Measurements from ENCODE around the gene SRGAP1. TPM values are rescaled to one million over a fixed set of nuclear protein-coding genes. Genes with fewer than 3 reads are reported as not detected.

The SRGAP1 gene
- total RNA-seq, 1 donor from 2014 or later: 2.3 TPM

- no peaks in the 10 kb centered on the region for H3K27me3 ChIP-seq (ENCODE audit: low read depth)
- intact Hi-C loops (cut with micrococcal nuclease): no loop called here
- no peak for DNase-seq
- no peak overlapping the region for H3K27ac ChIP-seq (replicated peaks)
- H3K4me1 ChIP-seq: peaks cover 11% of the 10 kb centered on the region
- H3K9me3 ChIP-seq (replicated peaks): no peaks in the 10 kb centered on the region
- no peak overlapping the region for H3K4me3 ChIP-seq
- no peak for TF ChIP-seq CTCF (IDR thresholded peaks at IDR 0.05; ENCODE audit: borderline replicate concordance)
- H3K36me3 ChIP-seq: no peaks in the 10 kb centered on the region
Measured at GRCh38 chr12:64184216-64184615, 339.7 kb downstream of the SRGAP1 start.

- Histone ChIP-seq H3K4me1 (peaks cover 6% of the 10 kb centered on the region), H3K27me3 (ENCODE audit: low read depth) (no peaks in the 10 kb centered on the region), H3K4me3 (no peak overlapping the region), H3K9me3 (replicated peaks) (no peaks in the 10 kb centered on the region), H3K27ac (replicated peaks) (no peak overlapping the region), H3K36me3 (no peaks in the 10 kb centered on the region)
- TF ChIP-seq CTCF (IDR thresholded peaks at IDR 0.05; ENCODE audit: borderline replicate concordance): no peak
- no peak for DNase-seq
- intact Hi-C loops (cut with micrococcal nuclease): no loop called here
Measured at GRCh38 chr12:64186789-64187188, 342.3 kb downstream of the SRGAP1 start.

- peaks cover under 1% of the 10 kb centered on the region for H3K4me1 ChIP-seq
- H3K27me3 ChIP-seq (ENCODE audit: low read depth): no peaks in the 10 kb centered on the region
- H3K27ac ChIP-seq (replicated peaks): no peak overlapping the region
- no peak overlapping the region for H3K4me3 ChIP-seq
- TF ChIP-seq CTCF (IDR thresholded peaks at IDR 0.05; ENCODE audit: borderline replicate concordance): no peak
- no peaks in the 10 kb centered on the region for H3K36me3 ChIP-seq
- no peaks in the 10 kb centered on the region for H3K9me3 ChIP-seq (replicated peaks)
- intact Hi-C loops (cut with micrococcal nuclease): no loop called here
- no peak for DNase-seq
Measured at GRCh38 chr12:64187370-64187769, 342.9 kb downstream of the SRGAP1 start.

GRCh38 chr12:64187794-64188193, 343.3 kb downstream of the SRGAP1 start:
- H3K27me3 ChIP-seq (ENCODE audit: low read depth): no peaks in the 10 kb centered on the region
- H3K36me3 ChIP-seq: peaks cover under 1% of the 10 kb centered on the region
- DNase-seq: no peak
- no peaks in the 10 kb centered on the region for H3K4me1 ChIP-seq
- TF ChIP-seq CTCF (IDR thresholded peaks at IDR 0.05; ENCODE audit: borderline replicate concordance): no peak
- H3K9me3 ChIP-seq (replicated peaks): no peaks in the 10 kb centered on the region
- intact Hi-C loops (cut with micrococcal nuclease): no loop called here
- no peak overlapping the region for H3K27ac ChIP-seq (replicated peaks)
- H3K4me3 ChIP-seq: no peak overlapping the region

GRCh38 chr12:64189530-64189929, 345.0 kb downstream of the SRGAP1 start:
- intact Hi-C loops (cut with micrococcal nuclease): no loop called here
- H3K27ac ChIP-seq (replicated peaks): no peak overlapping the region
- H3K9me3 ChIP-seq (replicated peaks): no peaks in the 10 kb centered on the region
- no peak overlapping the region for H3K4me3 ChIP-seq
- H3K27me3 ChIP-seq (ENCODE audit: low read depth): no peaks in the 10 kb centered on the region
- H3K36me3 ChIP-seq: peaks cover 17% of the 10 kb centered on the region
- DNase-seq: no peak
- no peaks in the 10 kb centered on the region for H3K4me1 ChIP-seq
- no peak for TF ChIP-seq CTCF (IDR thresholded peaks at IDR 0.05; ENCODE audit: borderline replicate concordance)

GRCh38 chr12:64190140-64190539, 345.6 kb downstream of the SRGAP1 start:
- Histone ChIP-seq H3K36me3 (peaks cover 17% of the 10 kb centered on the region), H3K9me3 (replicated peaks) (no peaks in the 10 kb centered on the region), H3K4me1 (no peaks in the 10 kb centered on the region), H3K4me3 (no peak overlapping the region), H3K27me3 (ENCODE audit: low read depth) (no peaks in the 10 kb centered on the region), H3K27ac (replicated peaks) (no peak overlapping the region)
- no peak for TF ChIP-seq CTCF (IDR thresholded peaks at IDR 0.05; ENCODE audit: borderline replicate concordance)
- intact Hi-C loops (cut with micrococcal nuclease): no loop called here
- no peak for DNase-seq

Measured in left ventricle myocardium inferior (tissue), 1 donor.